GM21526 (cell line): ENCODE data around the gene TMEM233.

Source experiments
- ATAC-seq: cut with Tn5 transposase; IDR thresholded peaks from one replicate; pipeline ENCODE4 v1.9.1; 2021; ENCODE audit warnings: moderate library complexity; ENCODE audit not compliant: unreplicated experiment, low FRiP score

Gene TMEM233

DNA sequence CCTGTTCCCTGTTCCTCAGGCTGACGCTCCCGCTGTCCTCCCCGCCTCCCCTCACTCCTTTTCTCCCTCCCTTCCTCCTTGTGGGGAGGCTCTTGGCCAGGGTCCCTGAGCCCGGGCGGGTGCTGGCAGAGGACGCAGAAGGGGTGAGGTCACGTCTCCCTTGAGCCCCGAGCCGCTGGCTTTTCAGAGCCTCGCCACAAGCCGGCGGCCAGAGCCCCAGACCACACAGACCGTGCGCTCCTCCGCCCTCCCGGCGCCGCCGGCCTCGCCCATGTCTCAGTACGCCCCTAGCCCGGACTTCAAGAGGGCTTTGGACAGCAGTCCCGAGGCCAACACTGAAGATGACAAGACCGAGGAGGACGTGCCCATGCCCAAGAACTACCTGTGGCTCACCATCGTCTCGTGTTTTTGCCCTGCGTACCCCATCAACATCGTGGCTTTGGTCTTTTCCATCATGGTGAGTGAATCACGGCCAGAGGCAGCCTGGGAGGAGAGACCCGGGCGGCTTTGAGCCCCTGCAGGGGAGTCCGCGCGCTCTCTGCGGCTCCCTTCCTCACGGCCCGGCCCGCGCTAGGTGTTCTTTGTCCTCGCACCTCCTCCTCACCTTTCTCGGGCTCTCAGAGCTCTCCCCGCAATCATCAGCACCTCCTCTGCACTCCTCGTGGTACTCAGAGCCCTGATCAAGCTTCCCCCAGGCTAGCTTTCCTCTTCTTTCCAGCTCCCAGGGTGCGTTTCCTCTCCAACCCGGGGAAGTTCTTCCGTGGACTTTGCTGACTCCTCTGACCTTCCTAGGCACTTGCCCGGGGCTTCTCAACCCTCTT lies at the start of gene TMEM233:
Gene TMEM233, plus strand, starts transcription at position 197 of the 821 bp plus-strand sequence. Its CDS starts 75 bp downstream, at position 272.
- no peak for ATAC-seq

DNA sequence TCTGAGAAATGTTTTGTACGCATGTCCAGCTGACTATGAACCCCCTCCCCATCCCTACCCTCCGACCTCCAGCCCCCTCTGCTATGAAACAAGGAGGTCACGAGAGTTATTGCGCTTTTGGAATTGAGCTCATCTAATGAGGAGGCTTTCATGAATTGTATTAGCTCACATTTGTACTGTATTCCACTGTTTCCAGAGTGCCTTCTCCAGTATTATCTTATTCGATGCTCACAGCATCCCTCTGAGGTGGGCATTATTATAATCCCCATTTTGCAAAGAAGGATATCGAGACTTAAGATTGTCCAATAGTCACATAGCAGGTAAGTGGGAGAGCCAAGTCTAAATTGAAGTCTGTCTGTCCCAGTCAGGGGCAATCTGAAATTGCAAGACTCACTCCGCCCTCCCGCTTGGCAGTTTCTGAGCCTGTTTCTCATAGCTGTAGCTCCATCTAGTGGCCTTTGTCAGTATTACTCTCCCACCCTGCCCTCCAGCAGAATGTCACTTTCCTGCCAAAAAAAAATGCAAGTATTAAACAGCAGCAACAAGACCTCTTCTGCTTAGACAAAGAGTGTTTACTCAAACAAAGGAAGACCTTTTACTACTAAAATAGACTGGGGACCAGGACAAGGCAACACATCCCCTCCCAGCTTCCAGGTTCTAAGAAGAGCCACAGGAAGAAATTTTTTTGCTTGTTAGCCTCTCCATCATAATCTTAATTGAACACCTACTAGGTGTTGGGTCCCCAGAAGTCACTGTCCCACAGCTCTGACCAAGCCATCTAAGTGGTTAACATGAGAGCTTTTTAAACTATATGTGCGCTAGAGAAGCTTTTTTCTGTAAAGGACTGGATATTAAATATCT lies 48.6 kb upstream of the TMEM233 start:
- ATAC-seq = peak; percentile 68

DNA sequence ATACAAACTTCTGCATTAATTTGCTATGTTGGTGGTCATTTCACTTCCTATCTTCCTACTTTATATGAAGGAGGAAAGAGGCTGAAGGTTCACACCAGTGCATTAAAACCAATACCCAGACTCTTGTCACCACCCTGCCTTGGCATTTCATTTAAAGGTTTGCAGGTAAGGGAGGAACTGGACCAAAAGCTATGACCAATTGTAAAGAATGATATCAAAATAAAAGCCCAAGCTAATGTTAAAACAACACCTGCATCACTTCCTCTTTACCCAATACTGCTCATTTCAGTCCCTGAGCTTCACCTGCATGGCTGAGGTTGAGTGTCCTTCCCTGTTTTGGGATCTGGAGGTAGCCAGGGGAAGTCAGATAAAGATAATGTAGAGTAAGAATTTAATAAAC lies 47.2 kb upstream of the TMEM233 start:
- no peak for ATAC-seq

DNA sequence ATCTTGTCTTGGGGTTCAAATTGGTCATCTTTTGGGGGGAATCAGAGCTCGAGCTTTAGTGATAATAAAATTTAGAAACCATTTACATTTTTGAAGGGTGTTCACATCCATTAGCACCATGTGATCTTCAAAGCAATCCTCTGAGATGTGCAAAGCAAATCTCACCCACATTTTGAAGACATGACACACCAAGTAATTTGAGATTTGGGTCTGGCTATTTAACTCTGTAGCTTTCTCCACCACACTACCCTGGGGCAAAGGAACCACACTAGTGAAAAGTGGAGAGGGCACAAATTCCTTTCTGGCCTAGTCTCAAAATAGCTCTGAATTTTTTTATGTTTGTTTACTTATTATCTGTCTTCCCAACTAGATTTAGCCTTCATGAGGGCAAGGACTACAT lies 46.6 kb upstream of the TMEM233 start:
- no peak for ATAC-seq

DNA sequence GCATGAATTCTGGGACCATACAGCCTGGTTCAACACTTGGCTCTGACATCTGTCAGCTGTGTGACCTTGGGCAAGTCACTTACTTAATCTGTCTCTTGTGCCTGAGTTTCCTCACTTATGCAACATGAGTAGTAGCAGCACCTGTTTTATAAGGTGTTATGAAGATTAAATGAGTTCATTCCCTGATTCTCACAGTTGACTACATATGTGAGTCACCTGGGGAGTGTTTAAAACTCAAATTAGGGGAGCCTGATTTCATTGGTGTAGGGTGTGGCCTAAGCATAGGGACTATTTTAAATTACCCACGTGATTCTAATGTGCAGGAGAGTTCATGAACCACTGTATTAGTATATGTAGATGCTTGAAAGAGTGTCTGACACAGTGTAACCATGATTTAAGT lies 36.7 kb upstream of the TMEM233 start:
- no peak for ATAC-seq

DNA sequence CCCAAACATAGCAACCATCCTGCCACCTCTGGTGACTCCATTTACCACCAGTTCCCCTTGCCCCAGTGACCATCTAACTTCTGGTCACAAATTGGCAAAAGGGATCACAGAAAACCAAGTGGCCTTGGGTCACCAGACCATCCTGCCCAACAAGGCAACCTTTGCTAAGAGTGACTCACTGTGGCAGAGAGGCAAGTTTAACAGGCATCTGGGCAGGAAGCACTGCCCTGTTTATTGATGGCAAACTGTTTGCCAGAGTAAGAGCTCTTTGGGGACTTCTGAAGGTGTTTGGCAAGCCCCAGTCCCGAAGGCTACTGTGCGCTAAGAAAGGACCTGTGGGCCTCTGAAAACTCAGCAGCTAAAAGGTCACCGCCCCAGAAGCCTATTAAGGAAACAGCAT lies 28.2 kb upstream of the TMEM233 start:
- ATAC-seq = no peak

DNA sequence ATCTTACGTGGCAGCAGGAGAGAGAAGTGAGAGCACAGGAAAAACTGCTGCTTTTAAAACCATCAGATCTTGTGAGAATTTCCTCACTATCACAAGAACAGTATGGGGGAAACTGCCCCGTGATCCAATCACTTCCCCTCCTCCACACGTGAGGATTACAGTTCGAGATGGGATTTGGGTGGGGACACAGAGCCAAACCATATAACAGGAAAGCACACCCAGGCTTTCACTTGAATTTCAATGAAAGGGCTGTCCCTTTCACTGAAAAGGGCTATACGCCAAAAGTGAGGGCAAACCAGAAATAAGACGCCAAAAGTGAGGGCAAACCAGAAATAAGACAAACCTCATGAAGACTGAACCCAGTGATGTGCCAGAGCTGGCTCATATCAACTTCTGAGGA lies 22.8 kb upstream of the TMEM233 start:
- ATAC-seq = no peak

DNA sequence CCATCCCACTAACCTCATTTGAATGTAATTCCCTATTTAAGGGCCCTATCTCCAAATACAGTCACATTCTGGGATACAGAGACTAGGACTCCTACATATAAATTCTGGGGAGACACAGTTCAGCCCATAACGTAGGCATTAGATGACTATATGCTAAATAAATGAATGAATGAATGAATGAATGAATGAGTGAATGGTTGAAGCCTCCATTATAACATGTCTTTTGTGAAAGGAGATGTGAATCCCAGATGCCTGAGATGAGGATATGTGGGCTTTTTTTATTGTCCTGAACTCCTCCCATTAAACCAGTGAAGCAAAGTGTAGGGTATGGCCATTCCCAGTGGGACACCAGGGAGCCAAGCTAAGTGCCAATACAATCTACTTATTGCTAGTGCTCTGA lies 20.5 kb upstream of the TMEM233 start:
- no peak for ATAC-seq

DNA sequence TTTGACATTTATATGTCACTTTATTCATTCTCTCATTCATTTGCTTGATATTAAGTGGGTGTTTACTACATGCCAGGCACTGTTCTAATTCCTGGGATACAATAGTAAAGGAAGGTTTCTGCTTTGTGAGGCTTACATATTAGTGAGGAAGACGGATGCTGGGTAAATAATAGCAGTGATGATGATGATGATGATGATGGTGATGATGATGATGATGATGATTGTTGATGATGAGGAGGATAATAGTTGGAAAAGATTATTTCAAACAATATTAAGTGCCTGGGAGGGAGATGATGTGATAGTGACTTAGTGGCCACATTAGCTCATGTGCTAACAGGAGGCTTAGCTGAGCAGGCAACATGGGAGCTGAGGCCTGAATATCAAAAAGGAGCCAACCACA lies 19.3 kb upstream of the TMEM233 start:
- no peak for ATAC-seq

DNA sequence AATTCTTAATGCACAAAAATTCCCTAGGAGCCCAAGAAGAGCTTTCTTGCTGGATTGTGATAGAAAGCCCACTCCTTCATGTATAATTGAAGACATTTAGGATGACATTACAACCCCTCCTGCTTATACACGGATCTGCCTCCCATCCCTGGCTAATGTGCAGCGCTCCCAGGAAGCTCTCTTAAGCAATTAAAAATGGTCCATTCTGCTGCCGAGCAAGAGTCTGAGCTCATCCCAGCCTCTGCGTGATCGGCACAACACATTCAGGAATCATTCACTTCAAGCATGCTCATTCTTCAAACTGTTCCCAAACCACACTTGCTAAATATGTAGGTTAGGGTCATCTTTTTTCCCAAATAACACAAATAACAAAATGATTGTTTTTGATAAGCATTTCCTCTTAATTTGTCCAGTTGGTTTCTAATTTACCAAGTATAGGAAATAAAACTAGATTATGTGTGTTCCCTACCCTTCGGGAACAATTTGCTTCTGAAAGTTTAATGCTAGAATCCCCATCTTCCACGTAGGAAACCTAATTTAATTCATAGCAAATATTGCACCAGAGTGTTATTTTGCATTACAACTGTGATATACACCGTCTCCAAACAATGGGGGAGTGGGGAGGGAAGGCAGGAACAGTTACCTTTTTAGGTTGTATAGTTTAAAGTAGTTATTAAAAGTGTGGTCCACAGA lies 17.3 kb upstream of the TMEM233 start:
- ATAC-seq = no peak

DNA sequence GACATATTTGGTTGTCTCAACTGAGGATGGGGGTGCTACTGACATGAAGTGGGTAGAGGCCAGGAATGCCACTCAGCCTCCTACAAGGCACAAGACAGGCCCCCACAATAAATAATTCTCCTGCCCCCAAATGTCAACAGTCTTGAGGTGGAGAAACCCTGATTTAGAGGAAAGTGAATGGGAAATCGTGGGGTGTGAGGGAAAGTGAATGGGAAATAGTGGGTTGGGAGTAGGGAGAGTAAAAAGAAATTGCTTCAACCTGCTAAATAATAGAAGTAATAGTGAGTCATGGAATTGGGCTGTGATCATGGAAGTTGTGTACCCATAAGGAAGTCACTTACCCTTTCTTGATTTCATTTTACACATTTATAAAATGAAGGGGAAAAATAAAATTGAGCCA lies 16.7 kb upstream of the TMEM233 start:
- ATAC-seq = no peak

DNA sequence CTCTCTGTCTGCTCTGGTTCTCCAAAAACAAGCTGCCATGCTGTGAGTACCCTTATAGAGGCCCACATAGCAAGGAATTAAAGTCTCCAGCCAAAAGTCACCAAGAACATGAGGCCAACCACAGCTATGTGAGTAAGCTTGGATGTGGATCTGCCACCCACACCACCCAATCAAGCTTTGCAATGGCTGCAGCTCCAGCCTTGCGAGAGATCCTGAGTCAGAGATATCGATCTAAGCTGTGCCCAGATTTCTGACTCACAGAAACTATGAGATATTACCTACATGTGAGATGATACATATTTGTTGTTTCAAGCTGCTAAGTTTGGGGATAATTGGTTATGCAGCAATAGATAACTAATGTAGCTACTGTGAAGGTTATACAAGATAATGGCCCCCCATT lies 15.5 kb upstream of the TMEM233 start:
- ATAC-seq = no peak

DNA sequence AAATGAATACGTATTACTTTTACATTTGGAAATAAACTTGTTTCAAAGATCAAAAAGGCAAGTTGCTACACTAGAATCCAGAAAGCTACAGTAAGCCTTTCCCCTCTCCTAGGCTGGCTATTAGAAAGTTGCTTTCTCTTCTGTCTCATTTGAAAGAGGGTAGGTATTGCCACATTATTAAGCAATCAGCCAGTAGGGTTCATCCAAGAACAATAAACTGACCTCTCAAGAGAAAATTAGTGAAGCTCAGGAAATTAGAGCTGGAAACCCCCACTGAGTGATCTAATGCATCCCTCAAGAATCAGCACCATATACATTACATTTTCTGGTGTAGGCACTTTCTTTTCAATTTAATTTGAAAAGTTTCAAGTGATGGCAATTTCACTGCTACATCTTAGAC lies 4.5 kb upstream of the TMEM233 start:
- no peak for ATAC-seq

DNA sequence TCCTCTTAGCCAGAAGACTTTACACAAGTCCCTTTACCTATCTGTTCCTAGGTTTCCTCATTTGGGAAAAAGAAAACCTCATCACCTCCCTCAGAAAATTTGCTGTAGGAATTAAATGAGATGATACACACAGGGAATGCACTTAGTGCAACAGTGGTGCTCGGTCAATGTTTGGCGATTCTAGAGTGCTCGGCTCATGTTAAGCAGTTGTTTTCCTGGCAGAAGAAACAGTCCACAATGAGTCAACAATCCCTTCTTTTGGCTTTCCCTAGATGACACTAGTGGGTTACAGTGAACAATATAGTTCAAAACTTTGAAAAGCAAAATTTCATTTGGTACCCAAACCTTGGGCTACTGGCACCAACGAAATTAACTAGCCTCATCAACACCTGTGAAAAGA lies 3.9 kb upstream of the TMEM233 start:
- no peak for ATAC-seq

DNA sequence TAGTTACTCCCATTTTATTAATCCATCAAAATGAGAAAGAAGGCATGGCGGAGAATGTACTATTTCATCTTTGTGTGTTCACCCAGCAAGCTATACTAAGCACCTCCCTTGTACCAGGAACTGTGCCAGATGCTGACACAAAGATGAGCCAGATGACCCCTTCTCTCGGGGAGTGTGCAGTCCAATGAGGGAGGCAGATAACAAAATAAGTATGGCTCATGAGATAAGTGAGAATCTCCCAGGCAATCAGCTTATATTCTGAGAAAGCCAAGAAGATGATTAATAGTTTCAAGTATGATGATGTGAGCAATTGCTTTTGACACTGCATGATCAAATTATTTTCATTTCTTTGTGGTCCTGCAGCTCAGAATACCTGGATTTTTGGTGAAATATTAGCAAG lies 1.3 kb upstream of the TMEM233 start:
- ATAC-seq = no peak

DNA sequence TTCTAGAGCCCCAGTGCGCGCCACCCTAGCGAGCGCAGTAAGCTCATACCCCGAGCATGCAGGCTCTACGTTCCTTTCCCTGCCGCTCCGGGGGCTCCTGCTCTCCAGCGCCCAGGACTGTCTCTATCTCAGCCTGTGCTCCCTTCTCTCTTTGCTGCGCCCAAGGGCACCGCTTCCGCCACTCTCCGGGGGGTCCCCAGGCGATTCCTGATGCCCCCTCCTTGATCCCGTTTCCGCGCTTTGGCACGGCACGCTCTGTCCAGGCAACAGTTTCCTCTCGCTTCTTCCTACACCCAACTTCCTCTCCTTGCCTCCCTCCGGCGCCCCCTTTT lies 791 bp downstream of the TMEM233 start:
- no peak for ATAC-seq

DNA sequence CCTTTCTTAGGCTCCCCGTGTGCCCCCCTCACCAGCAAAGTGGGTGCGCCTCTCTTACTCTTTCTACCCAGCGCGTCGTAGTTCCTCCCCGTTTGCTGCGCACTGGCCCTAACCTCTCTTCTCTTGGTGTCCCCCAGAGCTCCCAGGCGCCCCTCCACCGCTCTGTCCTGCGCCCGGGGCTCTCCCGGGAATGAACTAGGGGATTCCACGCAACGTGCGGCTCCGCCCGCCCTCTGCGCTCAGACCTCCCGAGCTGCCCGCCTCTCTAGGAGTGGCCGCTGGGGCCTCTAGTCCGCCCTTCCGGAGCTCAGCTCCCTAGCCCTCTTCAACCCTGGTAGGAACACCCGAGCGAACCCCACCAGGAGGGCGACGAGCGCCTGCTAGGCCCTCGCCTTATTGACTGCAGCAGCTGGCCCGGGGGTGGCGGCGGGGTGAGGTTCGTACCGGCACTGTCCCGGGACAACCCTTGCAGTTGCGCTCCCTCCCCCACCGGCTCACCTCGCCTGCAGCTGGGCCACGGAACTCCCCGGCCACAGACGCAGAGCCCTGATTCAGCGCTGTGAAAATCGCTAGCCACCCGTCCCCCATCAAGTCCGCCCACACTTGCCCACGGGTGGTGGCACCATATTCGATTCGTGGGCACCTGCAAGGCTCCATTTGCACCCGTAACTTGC lies 1.3 kb downstream of the TMEM233 start:
- ATAC-seq = no peak

DNA sequence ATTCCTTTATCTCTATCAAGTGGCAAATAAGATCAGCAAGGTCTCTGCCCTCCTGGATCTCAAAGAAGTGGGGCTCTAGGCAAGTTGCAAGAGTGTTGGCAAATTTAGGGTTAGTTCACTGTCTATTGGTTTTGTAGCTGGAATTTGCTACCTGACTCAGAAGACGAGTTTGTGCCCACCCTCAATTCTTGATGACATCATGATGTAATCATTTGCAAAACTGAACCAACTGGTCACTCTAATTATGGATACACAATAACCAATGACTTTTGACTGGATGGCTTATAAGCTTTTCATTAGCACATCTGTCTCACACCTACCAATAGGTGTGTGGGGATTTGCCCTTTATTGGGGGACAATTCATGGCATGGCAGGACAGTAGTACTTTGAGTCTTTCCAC lies 4.6 kb downstream of the TMEM233 start:
- ATAC-seq = no peak

DNA sequence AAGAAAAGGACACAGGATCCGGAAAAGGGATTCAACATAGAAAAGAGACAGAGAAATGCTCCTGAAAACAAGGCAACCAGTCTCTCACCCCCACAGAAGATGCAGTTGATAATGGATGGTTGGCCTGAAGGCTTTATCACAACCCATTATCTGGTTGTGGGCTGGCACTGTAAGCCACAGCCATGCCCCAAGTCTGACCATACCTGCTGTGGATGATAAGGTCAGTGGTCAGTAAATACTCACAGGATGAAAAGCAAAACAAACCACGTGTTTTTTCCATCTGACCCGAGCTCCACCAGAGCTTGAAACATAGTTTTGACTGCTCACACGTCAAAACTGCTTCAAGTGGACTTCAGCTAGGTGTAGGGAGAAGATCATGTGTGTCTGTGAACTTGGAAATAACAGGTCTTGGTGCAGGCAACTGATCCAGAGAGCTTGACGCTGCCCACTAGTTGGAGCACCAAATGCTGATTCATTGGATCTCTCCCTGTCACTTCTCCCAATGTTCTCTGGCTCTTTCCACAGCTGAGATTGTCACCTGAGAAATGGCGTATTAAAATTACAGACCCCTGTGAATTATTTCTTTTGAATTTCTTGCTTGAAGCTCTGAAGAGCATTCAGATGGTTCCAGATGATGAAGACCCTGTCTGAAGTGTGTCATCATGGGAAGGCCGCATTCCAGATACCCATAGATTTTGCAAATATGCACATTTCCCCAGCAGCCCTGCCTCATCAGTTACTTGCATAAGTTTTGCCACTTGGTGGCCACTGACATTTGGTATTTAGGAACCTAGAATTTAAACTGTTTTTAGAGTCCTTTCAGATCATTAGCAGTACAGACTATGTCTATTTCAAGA lies 8.5 kb downstream of the TMEM233 start:
- ATAC-seq = no peak

DNA sequence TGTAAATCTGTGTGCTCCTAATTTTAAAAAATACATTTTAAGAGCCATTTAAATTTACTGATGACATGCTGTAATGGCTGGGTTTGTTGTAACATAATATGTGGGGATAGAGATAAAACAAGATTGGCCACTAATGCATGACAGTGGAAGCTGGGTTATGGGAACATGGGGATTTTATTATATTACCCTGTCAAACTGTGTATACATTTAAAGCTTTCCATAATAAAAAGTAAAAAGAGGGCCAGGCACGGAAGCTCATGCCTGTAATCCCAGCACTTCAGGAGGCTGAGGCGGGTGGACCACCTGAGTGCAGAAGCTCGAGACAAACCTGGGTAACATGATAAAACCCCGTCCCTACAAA lies 9.1 kb downstream of the TMEM233 start:
- no peak for ATAC-seq
